HEK293 (cell line): ENCODE results near the gene CA9.

ENCODE experiments used
- CTCF ChIA-PET: fragments of 350-600 bp; formaldehyde crosslinking; extraction: SDS; loops from one replicate; lab custom pipeline; 2021; ENCODE audit warnings: antibody characterized with exemption; lab: Yijun Ruan, JAX
- POLR2A ChIA-PET: fragments of 300-600 bp; formaldehyde crosslinking; extraction: SDS; loops from one replicate; lab custom pipeline; 2020; ENCODE audit warnings: antibody characterized with exemption, inconsistent platforms; lab: Yijun Ruan, JAX
- H3K27ac ChIP-seq: fragments of 200-500 bp; sonication (Bioruptor generic); 2 replicates; pipeline ENCODE4 v1.5.1; 2014; ENCODE audit warnings: low read depth, low read length, control low read depth, inconsistent platforms; ENCODE audit errors: extremely low read depth
- H3K36me3 ChIP-seq, 2 experiments: fragments of 200-500 bp in 1 of 2; sonication (Bioruptor generic) in 1 of 2; 1 replicate in 1 of 2; 2 replicates in 1 of 2; pipeline ENCODE4 v1.5.1; 2014 to 2017; ENCODE audit warnings: inconsistent platforms in 2 of 2, low read length in 2 of 2; ENCODE audit not compliant: control insufficient read depth in 2 of 2, insufficient read depth in 1 of 2
- H3K4me1 ChIP-seq: fragments of 200-500 bp; sonication (Bioruptor generic); 2 replicates; pipeline ENCODE4 v1.5.1; 2014; ENCODE audit warnings: mild to moderate bottlenecking, low read length, inconsistent platforms; ENCODE audit not compliant: control insufficient read depth, insufficient read depth
- H3K4me3 ChIP-seq: 2 replicates; pipeline ENCODE4 v1.5.1; 2011; ENCODE audit warnings: low read depth, mild to moderate bottlenecking, control low read depth, low read length, moderate library complexity
- H3K9me3 ChIP-seq: fragments of 200-500 bp; sonication (Bioruptor generic); 2 replicates; pipeline ENCODE4 v1.5.1; 2014; ENCODE audit warnings: low read depth, low read length, inconsistent platforms; ENCODE audit not compliant: control insufficient read depth, insufficient read depth
- FEZF1 ChIP-seq: fragments of 450-650 bp; formaldehyde crosslinking; IDR thresholded peaks from 2 replicates; pipeline ENCODE4 v1.5.1; 2016; ENCODE audit warnings: missing biosample characterization, missing genetic modification characterization
- GLIS1 ChIP-seq: fragments of 450-650 bp; formaldehyde crosslinking; IDR thresholded peaks from 2 replicates; pipeline ENCODE4 v1.5.1; 2016; ENCODE audit warnings: missing biosample characterization, missing genetic modification characterization
- PRDM1 ChIP-seq: fragments of 450-650 bp; formaldehyde crosslinking; IDR thresholded peaks from 2 replicates; pipeline ENCODE4; 2016; ENCODE audit warnings: missing biosample characterization, missing genetic modification characterization
- ZBTB17 ChIP-seq: fragments of 450-650 bp; formaldehyde crosslinking; IDR thresholded peaks from 2 replicates; pipeline ENCODE4 v1.5.1; 2016; ENCODE audit warnings: missing biosample characterization, missing genetic modification characterization
- TF ChIP-seq, protein P1 (sequence below): fragments of 450-650 bp; formaldehyde crosslinking; optimal IDR thresholded peaks from 2 replicates; pipeline ENCODE3; 2016; ENCODE audit warnings: missing biosample characterization, mild to moderate bottlenecking, missing genetic modification characterization
- TF ChIP-seq, protein P2 (sequence below): fragments of 450-650 bp; formaldehyde crosslinking; IDR thresholded peaks from 2 replicates; pipeline ENCODE4 v1.5.1; 2016; ENCODE audit warnings: missing biosample characterization, missing genetic modification characterization
- TF ChIP-seq, protein P3 (sequence below): fragments of 450-650 bp; formaldehyde crosslinking; IDR thresholded peaks from 2 replicates; pipeline ENCODE4 v1.5.1; 2016; ENCODE audit warnings: missing biosample characterization, missing genetic modification characterization

The CA9 gene

DNA sequence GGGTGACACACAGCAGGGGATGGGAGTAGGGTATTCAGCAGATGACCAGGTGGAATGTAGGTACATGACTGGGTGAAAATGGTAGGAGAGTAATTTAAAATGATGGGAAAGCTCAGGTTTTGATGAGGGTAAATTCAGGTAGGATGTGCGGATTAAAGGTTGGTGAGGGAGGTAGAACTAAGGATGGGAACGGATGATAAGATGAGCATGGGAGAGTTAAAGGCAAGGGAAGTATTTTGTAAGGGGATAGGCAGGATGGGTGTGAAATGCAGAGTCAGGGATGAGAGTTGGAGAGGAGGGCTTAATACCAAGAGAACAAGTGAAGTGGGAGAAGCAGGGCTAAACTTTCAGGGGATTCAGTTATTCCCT is 56.7 kb downstream of the CA9 start:
- no peaks in the 10 kb centered on the region for H3K9me3 ChIP-seq
- POLR2A ChIA-PET = interaction anchor here (1.5 to 4.2 kb wide), 6 partner anchors 10 to 84 kb away, joined by 4 to 73 read pairs (median 22); partner anchors contain the start of genes CCDC107, GBA2, RGP1 and RMRP
- CTCF ChIA-PET = interaction anchor here (0.6 to 8.0 kb wide), 17 partner anchors 9 to 507 kb away, joined by 3 to 88 read pairs (median 4); partner anchors contain the start of genes CCDC107 and RMRP
- H3K27ac ChIP-seq = no peak overlapping the region
- H3K4me1 ChIP-seq = peaks cover 13% of the 10 kb centered on the region
- H3K4me3 ChIP-seq = no peak overlapping the region
- 0 out of 2 replicates have a peak, but pooled peaks have one; percentile 11 for TF ChIP-seq GLIS1 (tag by site-specific recombination)
- no peak for TF ChIP-seq FEZF1 (tag by site-specific recombination)
- TF ChIP-seq, protein P1, sequence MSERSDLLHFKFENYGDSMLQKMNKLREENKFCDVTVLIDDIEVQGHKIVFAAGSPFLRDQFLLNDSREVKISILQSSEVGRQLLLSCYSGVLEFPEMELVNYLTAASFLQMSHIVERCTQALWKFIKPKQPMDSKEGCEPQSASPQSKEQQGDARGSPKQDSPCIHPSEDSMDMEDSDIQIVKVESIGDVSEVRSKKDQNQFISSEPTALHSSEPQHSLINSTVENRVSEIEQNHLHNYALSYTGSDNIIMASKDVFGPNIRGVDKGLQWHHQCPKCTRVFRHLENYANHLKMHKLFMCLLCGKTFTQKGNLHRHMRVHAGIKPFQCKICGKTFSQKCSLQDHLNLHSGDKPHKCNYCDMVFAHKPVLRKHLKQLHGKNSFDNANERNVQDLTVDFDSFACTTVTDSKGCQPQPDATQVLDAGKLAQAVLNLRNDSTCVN (tag by site-specific recombination) = peak; percentile 9
- TF ChIP-seq, protein P2, sequence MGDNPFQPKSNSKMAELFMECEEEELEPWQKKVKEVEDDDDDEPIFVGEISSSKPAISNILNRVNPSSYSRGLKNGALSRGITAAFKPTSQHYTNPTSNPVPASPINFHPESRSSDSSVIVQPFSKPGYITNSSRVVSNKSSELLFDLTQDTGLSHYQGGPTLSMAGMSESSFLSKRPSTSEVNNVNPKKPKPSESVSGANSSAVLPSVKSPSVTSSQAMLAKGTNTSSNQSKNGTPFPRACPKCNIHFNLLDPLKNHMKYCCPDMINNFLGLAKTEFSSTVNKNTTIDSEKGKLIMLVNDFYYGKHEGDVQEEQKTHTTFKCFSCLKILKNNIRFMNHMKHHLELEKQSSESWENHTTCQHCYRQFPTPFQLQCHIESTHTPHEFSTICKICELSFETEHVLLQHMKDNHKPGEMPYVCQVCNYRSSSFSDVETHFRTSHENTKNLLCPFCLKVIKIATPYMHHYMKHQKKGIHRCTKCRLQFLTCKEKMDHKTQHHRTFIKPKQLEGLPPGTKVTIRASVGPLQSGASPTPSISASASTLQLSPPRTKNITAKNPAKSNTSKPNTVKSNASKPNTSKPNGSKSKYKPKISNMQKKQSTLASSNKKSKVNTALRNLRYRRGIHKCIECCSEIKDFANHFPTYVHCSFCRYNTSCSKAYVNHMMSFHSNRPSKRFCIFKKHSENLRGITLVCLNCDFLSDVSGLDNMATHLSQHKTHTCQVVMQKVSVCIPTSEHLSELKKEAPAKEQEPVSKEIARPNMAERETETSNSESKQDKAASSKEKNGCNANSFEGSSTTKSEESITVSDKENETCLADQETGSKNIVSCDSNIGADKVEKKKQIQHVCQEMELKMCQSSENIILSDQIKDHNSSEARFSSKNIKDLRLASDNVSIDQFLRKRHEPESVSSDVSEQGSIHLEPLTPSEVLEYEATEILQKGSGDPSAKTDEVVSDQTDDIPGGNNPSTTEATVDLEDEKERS (tag by site-specific recombination) = no peak
- TF ChIP-seq PRDM1 (tag by site-specific recombination) = peak; percentile 41; the same call in 1 of the 2 replicates
- TF ChIP-seq, protein P3, sequence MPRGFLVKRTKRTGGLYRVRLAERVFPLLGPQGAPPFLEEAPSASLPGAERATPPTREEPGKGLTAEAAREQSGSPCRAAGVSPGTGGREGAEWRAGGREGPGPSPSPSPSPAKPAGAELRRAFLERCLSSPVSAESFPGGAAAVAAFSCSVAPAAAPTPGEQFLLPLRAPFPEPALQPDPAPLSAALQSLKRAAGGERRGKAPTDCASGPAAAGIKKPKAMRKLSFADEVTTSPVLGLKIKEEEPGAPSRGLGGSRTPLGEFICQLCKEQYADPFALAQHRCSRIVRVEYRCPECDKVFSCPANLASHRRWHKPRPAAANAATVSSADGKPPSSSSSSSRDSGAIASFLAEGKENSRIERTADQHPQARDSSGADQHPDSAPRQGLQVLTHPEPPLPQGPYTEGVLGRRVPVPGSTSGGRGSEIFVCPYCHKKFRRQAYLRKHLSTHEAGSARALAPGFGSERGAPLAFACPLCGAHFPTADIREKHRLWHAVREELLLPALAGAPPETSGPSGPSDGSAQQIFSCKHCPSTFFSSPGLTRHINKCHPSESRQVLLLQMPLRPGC = no peak
- TF ChIP-seq ZBTB17 (tag by site-specific recombination) = peak; percentile 16; the same call in 1 of the 2 replicates
- peaks cover 7 to 56% of the 10 kb centered on the region in 2 experiments; a peak in 2 of 3 replicates for H3K36me3 ChIP-seq
